Upper lobe of right lung (tissue), 1 donor: ENCODE data around the gene ATP5PO. TPM values are rescaled to one million over a fixed set of nuclear protein-coding genes. Genes with fewer than 3 reads are reported as not detected.

ENCODE experiments used
- ATAC-seq: fragments of 200-7000 bp; cut with Tn5 transposase; one replicate; pipeline ENCODE4 v1.9.1; 2020; ENCODE audit warnings: mild to moderate bottlenecking, moderate library complexity
- DNase-seq: peaks from one replicate; pipeline ENCODE4 v3.0.0-alpha.2; 2020
- H3K27ac ChIP-seq: fragments of 200-600 bp; one replicate; pipeline ENCODE4 v1.8.0; 2022
- H3K27me3 ChIP-seq: fragments of 200-600 bp; one replicate; pipeline ENCODE4 v1.8.0; 2022; ENCODE audit warnings: mild to moderate bottlenecking
- H3K36me3 ChIP-seq: fragments of 200-600 bp; one replicate; pipeline ENCODE4 v1.8.0; 2022
- H3K4me1 ChIP-seq: fragments of 200-600 bp; one replicate; pipeline ENCODE4 v1.8.0; 2022
- H3K4me3 ChIP-seq: fragments of 200-600 bp; one replicate; pipeline ENCODE4 v1.8.0; 2022; ENCODE audit warnings: mild to moderate bottlenecking
- H3K9me3 ChIP-seq: fragments of 200-600 bp; one replicate; pipeline ENCODE4 v1.8.0; 2022
- intact Hi-C: fragments of 100-400 bp; cut with DNase I; formaldehyde crosslinking; loops from one replicate; pipeline ENCODE4 v1.11.0; 2022
- total RNA-seq: library from RNA; stranded (reverse); fragmentation: NEBNext Ultra II Directional; extraction: Animal tissue kit (Norgen Biotek cat#: 25700); gene quantifications from one replicate; pipeline ENCODE4 v1.2.1, GENCODE V29; 2021
- TF ChIP-seq, protein P1 (sequence below): fragments of 200-600 bp; IDR thresholded peaks from one replicate; pipeline ENCODE4 v1.8.0; 2022; ENCODE audit warnings: antibody characterized with exemption
- donor health status: DM: no; HTN: yes; CAD: no; lungs with severe emphysema.

ATP5PO gene
- total RNA-seq, 1 donor from 2014 or later, result 107 TPM

GRCh38 chr21:33858667-33859372 lies 56.8 kb downstream of the ATP5PO start:
- Histone ChIP-seq H3K4me1 (no peaks in the 10 kb centered on the region), H3K4me3 (no peak overlapping the region), H3K27ac (no peak overlapping the region), H3K36me3 (no peaks in the 10 kb centered on the region), H3K27me3 (no peaks in the 10 kb centered on the region), H3K9me3 (no peaks in the 10 kb centered on the region)
- TF ChIP-seq, protein P1, sequence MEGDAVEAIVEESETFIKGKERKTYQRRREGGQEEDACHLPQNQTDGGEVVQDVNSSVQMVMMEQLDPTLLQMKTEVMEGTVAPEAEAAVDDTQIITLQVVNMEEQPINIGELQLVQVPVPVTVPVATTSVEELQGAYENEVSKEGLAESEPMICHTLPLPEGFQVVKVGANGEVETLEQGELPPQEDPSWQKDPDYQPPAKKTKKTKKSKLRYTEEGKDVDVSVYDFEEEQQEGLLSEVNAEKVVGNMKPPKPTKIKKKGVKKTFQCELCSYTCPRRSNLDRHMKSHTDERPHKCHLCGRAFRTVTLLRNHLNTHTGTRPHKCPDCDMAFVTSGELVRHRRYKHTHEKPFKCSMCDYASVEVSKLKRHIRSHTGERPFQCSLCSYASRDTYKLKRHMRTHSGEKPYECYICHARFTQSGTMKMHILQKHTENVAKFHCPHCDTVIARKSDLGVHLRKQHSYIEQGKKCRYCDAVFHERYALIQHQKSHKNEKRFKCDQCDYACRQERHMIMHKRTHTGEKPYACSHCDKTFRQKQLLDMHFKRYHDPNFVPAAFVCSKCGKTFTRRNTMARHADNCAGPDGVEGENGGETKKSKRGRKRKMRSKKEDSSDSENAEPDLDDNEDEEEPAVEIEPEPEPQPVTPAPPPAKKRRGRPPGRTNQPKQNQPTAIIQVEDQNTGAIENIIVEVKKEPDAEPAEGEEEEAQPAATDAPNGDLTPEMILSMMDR, result no peak
- intact Hi-C loops, result no loop called here
- ATAC-seq, result no peak
- peak; percentile 31 for DNase-seq

DNA sequence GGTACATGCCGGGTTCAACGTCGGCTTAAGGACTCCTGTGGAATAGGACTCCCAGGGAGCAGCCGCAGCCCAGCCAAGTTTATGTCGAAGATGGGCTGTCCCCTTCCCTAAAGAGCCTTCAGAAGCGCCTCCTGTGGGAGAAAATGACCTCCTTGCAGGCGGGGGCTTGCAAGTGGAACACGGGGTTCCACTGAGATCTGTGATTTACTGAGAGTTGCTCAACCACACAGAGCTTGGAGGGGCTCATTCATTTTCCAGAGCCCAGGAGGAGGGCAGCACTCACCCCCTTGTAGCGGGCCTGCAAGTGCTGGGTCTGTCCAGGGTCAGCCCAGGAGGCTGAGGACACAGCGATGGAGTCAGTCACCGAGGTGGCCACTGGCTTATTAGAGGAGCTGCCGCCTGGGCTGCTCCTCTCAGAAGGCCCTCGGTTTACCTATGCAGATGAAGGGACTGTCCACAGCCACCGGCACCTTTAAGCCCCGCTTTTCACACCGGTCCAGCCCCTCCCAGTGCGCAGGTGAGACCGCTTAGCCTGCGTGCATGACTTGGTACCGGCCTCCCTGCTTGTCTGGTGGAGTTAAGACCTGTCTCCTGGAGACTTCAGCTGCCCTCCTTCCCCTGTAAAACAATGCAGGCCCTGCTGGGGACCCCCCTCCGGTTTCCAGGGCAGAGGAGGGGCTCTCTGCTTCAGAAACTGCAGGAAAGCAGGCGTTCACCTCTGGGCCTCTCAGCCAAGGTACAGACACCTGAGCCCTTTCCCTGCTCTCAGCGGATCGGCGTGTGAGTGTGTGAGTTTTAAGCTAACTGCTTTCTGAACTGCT lies 57.5 kb downstream of the ATP5PO start:
- intact Hi-C loops, result no loop called here
- TF ChIP-seq, protein P1, result no peak
- Histone ChIP-seq H3K27me3 (no peaks in the 10 kb centered on the region), H3K4me3 (no peak overlapping the region), H3K4me1 (no peaks in the 10 kb centered on the region), H3K36me3 (no peaks in the 10 kb centered on the region), H3K9me3 (no peaks in the 10 kb centered on the region), H3K27ac (no peak overlapping the region)
- ATAC-seq, result peak; percentile 9
- DNase-seq, result peak; percentile 40

- TF ChIP-seq, protein P1, result no peak
- intact Hi-C loops, result no loop called here
- Histone ChIP-seq H3K9me3 (no peaks in the 10 kb centered on the region), H3K36me3 (no peaks in the 10 kb centered on the region), H3K4me3 (no peak overlapping the region), H3K27ac (no peak overlapping the region), H3K4me1 (no peaks in the 10 kb centered on the region), H3K27me3 (no peaks in the 10 kb centered on the region)
- no peak for ATAC-seq
- peak; percentile 29 for DNase-seq
These were observed 58.6 kb downstream of the ATP5PO start for GRCh38 chr21:33856893-33857527.

DNA sequence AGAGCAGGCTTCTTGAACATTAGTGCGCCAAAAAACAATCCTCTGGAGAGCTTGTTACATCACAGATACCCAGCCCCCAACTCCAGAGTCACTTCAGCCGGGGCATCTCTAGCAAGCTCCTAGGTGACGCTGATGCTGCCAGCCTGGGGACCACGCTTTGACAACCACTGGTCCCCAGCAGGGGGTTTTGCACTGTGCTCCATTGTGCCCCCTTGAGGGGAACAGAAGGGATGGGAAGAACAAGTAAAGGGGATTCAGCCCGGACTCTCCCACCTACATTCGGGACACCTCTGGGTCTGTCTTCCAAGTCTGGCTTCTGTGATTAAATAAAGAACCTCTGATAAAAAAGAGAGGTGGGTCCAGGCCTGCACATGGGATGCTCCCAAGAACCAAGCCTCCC lies 60.4 kb downstream of the ATP5PO start:
- no peaks in the 10 kb centered on the region for H3K27me3 ChIP-seq
- H3K4me3 ChIP-seq, result no peak overlapping the region
- H3K36me3 ChIP-seq, result no peaks in the 10 kb centered on the region
- no peaks in the 10 kb centered on the region for H3K4me1 ChIP-seq
- TF ChIP-seq, protein P1, result no peak
- no peak for ATAC-seq
- DNase-seq, result no peak
- no peak overlapping the region for H3K27ac ChIP-seq
- no peaks in the 10 kb centered on the region for H3K9me3 ChIP-seq
- intact Hi-C loops, result no loop called here

DNA sequence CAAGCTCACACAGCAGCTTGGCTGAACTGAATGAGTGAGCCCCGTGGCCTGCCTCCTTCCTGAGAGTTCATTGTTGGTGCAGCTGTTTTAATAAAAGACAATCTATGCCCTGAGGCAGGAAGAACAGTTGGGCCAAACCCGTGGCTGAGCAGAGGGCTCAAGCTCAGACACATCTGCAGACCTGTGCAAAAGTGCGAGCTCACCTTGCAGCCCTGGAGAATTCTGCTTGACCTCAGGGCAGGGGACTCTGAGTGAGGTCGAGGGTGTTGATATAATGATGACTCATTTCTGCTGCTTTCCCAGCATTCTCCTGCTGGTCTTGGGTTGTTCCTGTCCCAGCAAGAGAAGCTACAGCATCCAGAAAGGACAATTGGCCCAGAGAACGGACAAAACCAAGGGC lies 61.0 kb downstream of the ATP5PO start:
- TF ChIP-seq, protein P1, result no peak
- H3K36me3 ChIP-seq, result no peaks in the 10 kb centered on the region
- intact Hi-C loops, result no loop called here
- no peaks in the 10 kb centered on the region for H3K9me3 ChIP-seq
- DNase-seq, result no peak
- H3K4me3 ChIP-seq, result no peak overlapping the region
- H3K4me1 ChIP-seq, result no peaks in the 10 kb centered on the region
- H3K27ac ChIP-seq, result no peak overlapping the region
- no peaks in the 10 kb centered on the region for H3K27me3 ChIP-seq
- ATAC-seq, result no peak

Other genes starting within 250 kb of the ATP5PO start
- 57.6 TPM for gene MRPS6, start 157.8 kb upstream of the ATP5PO start, total RNA-seq
- 24.1 TPM for gene SLC5A3, start 157.8 kb upstream of the ATP5PO start, total RNA-seq